IPS-20b (cell line): ENCODE results near the gene GNG4.
A peak's percentile ranks its signal among the peaks of the same experiment; 100 is the strongest.

Experiments
- H3K27ac ChIP-seq: one replicate; pipeline ENCODE4 v1.5.1; 2013; ENCODE audit warnings: low read length
- H3K27me3 ChIP-seq: 2 replicates; pipeline ENCODE4 v1.6.1; 2013; ENCODE audit warnings: mild to moderate bottlenecking, low read length, inconsistent platforms; ENCODE audit not compliant: insufficient read depth
- H3K36me3 ChIP-seq: 2 replicates; pipeline ENCODE4 v1.6.1; 2013; ENCODE audit warnings: low read depth, mild to moderate bottlenecking, inconsistent platforms, low read length, moderate library complexity; ENCODE audit not compliant: insufficient read depth
- H3K4me1 ChIP-seq: 2 replicates; pipeline ENCODE4 v1.6.1; 2013; ENCODE audit warnings: mild to moderate bottlenecking, control low read depth, inconsistent platforms, low read length, moderate library complexity; ENCODE audit not compliant: insufficient read depth
- H3K4me3 ChIP-seq: 2 replicates; pipeline ENCODE4 v1.5.1; 2013; ENCODE audit warnings: mild to moderate bottlenecking, low read length, inconsistent platforms
- H3K9ac ChIP-seq: 2 replicates; pipeline ENCODE4 v1.6.1; 2013; ENCODE audit warnings: low read depth, mild to moderate bottlenecking, inconsistent platforms, low read length, moderate library complexity
- H3K9me3 ChIP-seq: 2 replicates; pipeline ENCODE4 v1.6.1; 2013; ENCODE audit warnings: mild to moderate bottlenecking, low read depth, low read length, inconsistent platforms; ENCODE audit not compliant: insufficient read depth

The GNG4 gene

DNA sequence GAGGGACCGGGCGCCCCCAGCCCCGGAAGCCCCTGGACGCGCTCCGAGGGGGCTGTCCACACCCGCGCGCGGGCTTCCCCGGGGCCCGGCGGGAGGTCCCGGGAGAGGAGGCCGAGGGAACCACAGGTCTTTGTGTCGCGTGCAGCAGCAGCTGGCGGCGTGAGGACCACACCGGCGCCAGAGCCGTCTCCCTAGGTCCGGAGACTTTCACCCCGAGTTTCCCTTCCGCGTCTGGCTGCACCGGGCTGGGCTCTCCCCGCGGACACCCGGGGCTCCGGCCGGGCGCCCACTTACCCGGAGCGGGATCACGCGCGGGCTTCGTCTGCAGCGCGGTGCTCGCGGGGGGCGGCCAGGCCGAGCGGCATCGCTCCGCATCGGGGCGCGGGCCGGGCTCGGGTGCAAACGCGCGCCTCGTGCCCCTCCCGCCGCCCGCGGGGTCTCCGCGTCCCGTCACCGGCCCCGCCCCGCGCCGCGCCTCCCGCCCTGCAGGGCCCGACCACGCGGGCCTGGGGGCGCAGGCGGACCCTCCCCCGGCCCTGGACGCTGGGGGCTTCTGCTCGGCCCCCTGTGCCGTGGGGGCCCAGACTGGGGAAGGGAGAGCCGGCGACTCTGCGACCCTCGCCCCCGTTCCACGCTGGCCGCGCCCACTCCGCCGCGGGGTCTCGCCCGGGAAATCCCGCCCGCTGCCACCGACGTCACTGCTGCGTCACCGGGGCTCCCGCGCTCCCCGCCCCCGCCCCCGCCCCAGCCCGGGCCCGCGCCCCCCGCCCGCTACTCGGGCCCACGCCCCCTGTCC is at the start of gene GNG4:
Gene GNG4, minus strand, starts transcription at position 417 of the 796 bp plus-strand sequence. CDS start 65,946 bp downstream, outside the sequence.
- Histone ChIP-seq H3K4me3 (peak within 1 kb of the TSS; percentile 71), H3K27ac (no peak within 1 kb of the TSS), H3K36me3 (no peaks in the 10 kb centered on the region), H3K9ac (peak within 1 kb of the TSS; percentile 70; the same call in 1 of the 2 replicates), H3K27me3 (peaks cover 48% of the 10 kb centered on the region), H3K4me1 (peaks cover 10% of the 10 kb centered on the region; the same call in 1 of the 2 replicates), H3K9me3 (no peaks in the 10 kb centered on the region)

DNA sequence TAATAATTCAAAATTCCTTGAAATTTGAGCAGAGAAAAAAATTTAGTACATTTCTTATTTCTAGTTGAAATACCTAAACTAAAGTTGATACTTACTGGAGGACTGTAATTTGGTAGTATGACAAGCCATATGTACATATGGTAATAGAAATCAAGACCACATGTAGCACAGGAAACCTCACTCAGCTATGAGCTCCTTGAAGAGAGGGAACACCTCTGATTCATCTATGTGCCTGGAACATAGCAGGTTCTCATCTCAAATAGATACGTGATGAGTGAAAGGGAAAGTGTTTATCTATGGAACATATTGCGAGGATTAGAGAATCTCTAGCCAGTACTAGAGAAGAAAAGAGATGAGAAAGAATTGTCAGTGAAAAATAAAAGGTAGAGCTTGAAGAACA is 47.9 kb upstream of the GNG4 start:
- no peak overlapping the region for H3K27ac ChIP-seq
- H3K4me1 ChIP-seq: no peaks in the 10 kb centered on the region
- H3K27me3 ChIP-seq: no peaks in the 10 kb centered on the region
- no peak overlapping the region for H3K4me3 ChIP-seq
- H3K9me3 ChIP-seq: no peaks in the 10 kb centered on the region
- H3K9ac ChIP-seq: no peak overlapping the region
- no peaks in the 10 kb centered on the region for H3K36me3 ChIP-seq

DNA sequence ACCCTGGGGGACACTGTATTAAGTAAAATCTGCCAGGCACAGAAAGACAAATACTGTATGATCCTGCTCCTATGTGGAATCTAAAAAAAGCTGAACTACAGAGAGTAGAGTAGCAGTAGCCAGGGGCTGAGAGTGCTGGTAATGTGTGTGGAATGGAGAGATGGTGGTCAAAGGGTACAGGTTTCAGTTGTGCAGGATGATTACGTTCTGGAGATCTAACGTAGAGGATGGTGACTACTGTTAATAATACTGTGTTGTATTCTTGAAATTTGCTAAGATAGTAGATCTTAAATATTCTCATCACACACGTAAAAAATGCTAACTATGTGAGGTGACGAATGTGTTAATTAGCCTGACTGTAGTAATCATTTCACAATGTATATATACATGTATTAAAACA is 39.8 kb upstream of the GNG4 start:
- no peaks in the 10 kb centered on the region for H3K4me1 ChIP-seq
- H3K36me3 ChIP-seq: no peaks in the 10 kb centered on the region
- no peaks in the 10 kb centered on the region for H3K9me3 ChIP-seq
- H3K27me3 ChIP-seq: no peaks in the 10 kb centered on the region
- no peak overlapping the region for H3K9ac ChIP-seq
- H3K27ac ChIP-seq: no peak overlapping the region
- no peak overlapping the region for H3K4me3 ChIP-seq

DNA sequence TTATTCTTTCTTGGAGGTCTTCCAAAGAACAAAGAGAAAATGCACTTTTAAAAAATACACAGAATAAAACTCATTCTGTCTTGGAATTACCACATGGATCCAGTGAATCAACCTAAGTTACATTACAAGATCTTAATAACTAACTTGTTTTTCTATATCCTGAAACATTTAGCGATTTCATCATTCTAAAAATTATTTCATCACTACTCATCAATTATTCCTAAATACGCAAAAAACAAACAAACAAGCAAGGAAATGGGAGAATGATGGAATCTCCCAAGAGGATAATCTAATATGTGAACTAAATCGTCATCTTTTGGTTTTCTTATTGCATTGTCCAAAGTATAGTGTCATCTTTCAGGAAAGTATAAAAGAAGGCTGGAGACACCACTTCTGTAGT is 38.5 kb upstream of the GNG4 start:
- H3K9ac ChIP-seq: no peak overlapping the region
- no peak overlapping the region for H3K4me3 ChIP-seq
- H3K4me1 ChIP-seq: no peaks in the 10 kb centered on the region
- no peaks in the 10 kb centered on the region for H3K36me3 ChIP-seq
- H3K9me3 ChIP-seq: no peaks in the 10 kb centered on the region
- H3K27ac ChIP-seq: no peak overlapping the region
- H3K27me3 ChIP-seq: no peaks in the 10 kb centered on the region

DNA sequence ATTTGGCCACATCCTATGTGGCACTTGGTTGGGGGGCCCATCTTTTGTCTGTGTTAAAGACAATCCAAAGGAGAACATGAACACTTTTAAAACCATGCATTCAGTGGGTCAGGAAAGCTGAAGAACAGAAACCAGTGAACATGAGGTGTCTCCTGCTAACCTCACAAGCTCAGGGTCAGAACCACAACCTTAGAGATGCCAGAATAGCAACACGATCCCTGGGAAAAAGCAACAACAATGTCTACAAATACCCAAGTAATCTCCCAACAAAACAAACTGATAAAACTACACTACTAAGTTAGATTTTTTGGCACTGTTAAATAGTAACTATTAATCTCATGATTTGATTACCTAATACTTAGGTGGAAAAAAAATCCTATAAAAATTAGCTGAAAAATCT is 34.1 kb upstream of the GNG4 start:
- no peak overlapping the region for H3K4me3 ChIP-seq

DNA sequence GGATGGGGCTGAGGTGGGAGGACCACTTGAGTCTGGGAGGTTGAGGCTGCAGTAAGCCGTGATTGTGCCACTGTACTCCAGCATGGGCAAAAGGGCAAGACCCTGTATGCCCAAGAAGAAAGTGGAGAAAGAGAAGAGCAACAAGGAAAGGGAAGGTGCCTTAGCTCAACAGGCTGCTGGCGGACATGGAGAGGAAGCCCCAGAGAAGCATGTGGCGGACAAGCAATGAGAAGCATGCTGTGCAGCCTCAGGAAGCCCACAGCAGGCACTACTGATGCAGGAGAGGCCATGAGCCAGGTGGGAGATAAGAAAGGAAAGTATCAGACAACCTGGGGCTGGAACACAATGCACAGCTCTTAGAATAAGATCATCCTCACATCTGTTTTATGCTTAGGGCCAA is 32.6 kb upstream of the GNG4 start:
- H3K9me3 ChIP-seq: no peaks in the 10 kb centered on the region
- H3K27me3 ChIP-seq: no peaks in the 10 kb centered on the region
- H3K9ac ChIP-seq: no peak overlapping the region
- H3K27ac ChIP-seq: no peak overlapping the region
- no peaks in the 10 kb centered on the region for H3K4me1 ChIP-seq
- no peak overlapping the region for H3K4me3 ChIP-seq
- H3K36me3 ChIP-seq: no peaks in the 10 kb centered on the region

More for the DNA sequence above, 34.1 kb upstream of the GNG4 start:
- Histone ChIP-seq H3K9ac (no peak overlapping the region), H3K27ac (no peak overlapping the region), H3K4me1 (no peaks in the 10 kb centered on the region), H3K36me3 (no peaks in the 10 kb centered on the region), H3K9me3 (no peaks in the 10 kb centered on the region), H3K27me3 (no peaks in the 10 kb centered on the region)

DNA sequence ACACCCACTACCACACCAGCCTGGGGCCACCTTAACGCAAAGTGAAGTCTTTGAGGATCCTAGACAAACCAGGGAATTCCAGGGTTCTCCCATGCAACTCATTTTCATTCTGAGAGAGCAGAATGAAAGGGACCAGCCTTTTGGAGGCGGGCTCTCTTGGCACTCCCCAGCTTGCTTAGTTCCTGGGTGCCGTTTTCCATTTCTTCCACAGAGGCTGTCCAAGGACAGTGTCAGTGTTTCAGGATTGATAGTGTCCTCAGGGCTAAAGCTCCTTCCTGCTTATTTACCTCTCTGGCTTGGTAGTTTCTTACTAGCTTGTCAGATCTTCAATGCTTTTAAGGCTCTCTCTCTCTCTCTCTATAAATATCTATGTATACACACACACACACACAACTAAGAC is 30.1 kb upstream of the GNG4 start:
- no peaks in the 10 kb centered on the region for H3K4me1 ChIP-seq
- peaks cover 13% of the 10 kb centered on the region for H3K9me3 ChIP-seq
- no peaks in the 10 kb centered on the region for H3K27me3 ChIP-seq
- no peaks in the 10 kb centered on the region for H3K36me3 ChIP-seq
- H3K4me3 ChIP-seq: no peak overlapping the region
- no peak overlapping the region for H3K9ac ChIP-seq
- no peak overlapping the region for H3K27ac ChIP-seq

DNA sequence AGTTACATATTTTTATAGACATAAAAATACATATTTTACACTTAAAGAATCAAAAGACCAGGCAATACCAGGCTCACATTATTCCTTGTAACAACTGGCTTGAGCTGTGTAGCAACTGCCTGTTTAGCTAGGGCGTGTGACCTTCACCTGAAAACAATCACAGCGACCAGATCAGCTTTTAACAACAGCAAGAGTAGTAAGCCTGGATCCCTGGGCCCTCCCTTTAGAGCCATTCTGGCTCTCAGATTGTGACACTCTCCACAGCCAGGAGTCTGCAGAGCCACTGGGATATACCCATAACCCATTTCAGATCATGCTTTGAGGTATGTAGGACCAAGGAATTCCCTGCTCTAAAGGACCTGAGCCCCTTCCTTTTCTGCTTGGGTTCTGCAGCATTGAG is 29.4 kb upstream of the GNG4 start:
- H3K9me3 ChIP-seq: peaks cover 13% of the 10 kb centered on the region

DNA sequence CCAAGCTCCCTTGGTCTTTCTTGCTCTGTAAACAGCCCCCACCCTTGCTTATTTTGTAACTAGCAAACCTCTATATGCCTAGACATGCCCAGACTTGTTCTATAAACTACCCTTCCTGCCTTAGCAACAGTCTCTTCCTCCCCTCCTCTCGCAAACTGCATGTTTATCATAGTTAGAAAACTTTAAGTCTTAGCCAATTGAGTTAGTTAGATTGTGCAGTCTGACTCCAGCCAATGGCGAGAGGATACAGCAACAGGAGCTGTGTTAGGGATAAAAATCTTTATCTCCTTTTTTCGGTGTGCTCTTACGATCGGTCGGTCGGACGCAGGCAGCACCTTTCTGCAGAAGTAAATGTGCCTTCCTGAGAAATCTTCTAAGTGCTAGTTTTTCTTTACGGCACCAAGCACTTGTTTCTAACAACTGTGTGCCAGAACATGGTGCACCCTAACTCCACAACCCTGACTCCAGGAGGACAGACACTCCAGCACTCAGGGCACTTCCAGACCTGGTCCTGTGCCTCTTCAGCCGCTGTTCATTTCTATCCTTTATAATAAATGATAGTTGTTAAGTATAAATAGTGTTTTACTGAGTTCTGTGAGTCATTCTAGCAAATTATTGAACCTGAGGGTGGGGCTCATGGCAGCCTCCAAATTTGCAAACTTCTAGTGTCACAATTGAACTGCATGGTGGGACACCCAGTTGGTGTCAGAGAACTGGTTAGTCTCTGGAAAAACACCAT is 25.7 kb upstream of the GNG4 start:
- Histone ChIP-seq H3K9me3 (peaks cover 25% of the 10 kb centered on the region), H3K4me1 (peaks cover 3% of the 10 kb centered on the region; the same call in 1 of the 2 replicates), H3K27ac (no peak overlapping the region), H3K4me3 (no peak overlapping the region), H3K9ac (no peak overlapping the region), H3K36me3 (no peaks in the 10 kb centered on the region; the same call in 1 of the 2 replicates), H3K27me3 (no peaks in the 10 kb centered on the region)

More for the DNA sequence above, 29.4 kb upstream of the GNG4 start:
- H3K36me3 ChIP-seq: no peaks in the 10 kb centered on the region
- H3K4me1 ChIP-seq: no peaks in the 10 kb centered on the region
- H3K4me3 ChIP-seq: no peak overlapping the region
- no peak overlapping the region for H3K9ac ChIP-seq
- no peak overlapping the region for H3K27ac ChIP-seq
- H3K27me3 ChIP-seq: no peaks in the 10 kb centered on the region

DNA sequence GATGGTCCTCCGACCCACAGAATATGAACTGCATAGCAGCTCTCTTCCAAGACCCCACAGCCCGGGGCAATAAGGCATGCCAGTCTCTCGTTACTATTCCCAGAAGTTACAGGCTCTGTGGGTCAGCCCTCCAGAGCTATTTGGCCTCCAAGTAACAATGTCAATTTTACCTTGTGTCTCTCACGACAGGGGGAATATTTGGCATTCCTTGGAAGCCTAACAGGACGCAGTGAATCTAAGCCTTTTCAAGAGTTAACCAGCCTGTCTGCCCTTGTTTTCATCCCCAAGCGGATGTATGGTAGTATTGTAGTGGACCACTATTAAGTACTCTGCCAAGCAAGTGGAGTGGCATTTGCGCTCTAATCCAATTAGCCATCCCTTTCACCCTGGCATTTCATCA is 24.4 kb upstream of the GNG4 start:
- Histone ChIP-seq H3K36me3 (peaks cover 3% of the 10 kb centered on the region; the same call in 1 of the 2 replicates), H3K27ac (no peak overlapping the region), H3K9me3 (peaks cover 38% of the 10 kb centered on the region), H3K4me1 (peaks cover 3% of the 10 kb centered on the region; the same call in 1 of the 2 replicates), H3K9ac (no peak overlapping the region), H3K27me3 (no peaks in the 10 kb centered on the region), H3K4me3 (no peak overlapping the region)

DNA sequence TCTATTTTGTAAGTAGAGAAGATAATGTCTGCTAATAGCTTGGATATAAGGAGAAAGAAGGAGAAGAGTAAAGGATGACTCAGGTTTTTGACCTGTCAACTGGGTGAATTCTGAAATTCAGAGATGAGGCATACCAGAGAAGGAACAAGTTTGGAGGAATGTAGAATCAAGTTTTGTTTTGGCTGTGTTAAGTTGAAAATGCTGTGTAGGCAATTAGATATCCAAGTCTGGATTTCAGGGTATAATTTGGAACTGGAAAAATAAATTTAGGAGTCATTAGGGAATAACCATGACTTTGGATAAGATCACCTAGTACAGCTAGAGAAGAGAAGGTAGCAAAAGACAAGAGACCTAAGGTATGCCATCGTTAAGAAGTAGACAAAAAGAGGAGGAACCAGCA is 22.4 kb upstream of the GNG4 start:
- H3K4me3 ChIP-seq: no peak overlapping the region
- no peak overlapping the region for H3K9ac ChIP-seq
- H3K4me1 ChIP-seq: peaks cover 3% of the 10 kb centered on the region; the same call in 1 of the 2 replicates
- peaks cover 3% of the 10 kb centered on the region; the same call in 1 of the 2 replicates for H3K36me3 ChIP-seq
- H3K9me3 ChIP-seq: peaks cover 43% of the 10 kb centered on the region
- no peaks in the 10 kb centered on the region for H3K27me3 ChIP-seq
- H3K27ac ChIP-seq: no peak overlapping the region
